Left colon (tissue), 2 donors: ENCODE results near the gene G2E3. TPM values are rescaled to one million over a fixed set of nuclear protein-coding genes. Genes with fewer than 3 reads are reported as not detected.
"Not testable (repeated sequence)": the region's sequence is repeated elsewhere in the genome, so short reads cannot be mapped to it uniquely, and the experiment has no call there.

ENCODE experiments used
- ATAC-seq: fragments of 200-7000 bp; cut with Tn5 transposase; one replicate; pipeline ENCODE4 v1.9.1; 2020; ENCODE audit warnings: mild to moderate bottlenecking, moderate library complexity
- DNase-seq, 2 donors: peaks; one replicate each; pipeline ENCODE4 v3.0.0-alpha.2; 2020
- intact Hi-C, 2 donors: fragments of 100-400 bp; cut with DNase I in 1 of 2; cut with micrococcal nuclease in 1 of 2; formaldehyde crosslinking; loops; one replicate each; pipeline versions ENCODE4 v1.11.2 to v1.14.0; 2022; cut with DNase I, micrococcal nuclease
- total RNA-seq, 2 donors: library from RNA; stranded (reverse); fragmentation: NEBNext Ultra II Directional; extraction: Animal tissue kit (Norgen Biotek cat#: 25700); gene quantifications; one replicate each; pipeline ENCODE4 v1.2.1, GENCODE V29; 2021
- donor health status: DM: no; HTN: no; CAD: no.
- donor health status: DM: yes; HTN: yes; CAD: no.

G2E3 gene
- total RNA-seq, 2 donors from 2014 or later = 12.9 to 14.2 TPM

- intact Hi-C loops = no loop called here
- no peak for ATAC-seq
- no peak for DNase-seq
Measured at GRCh38 chr14:30587141-30587540, 28.2 kb downstream of the G2E3 start.

- ATAC-seq = no peak
- intact Hi-C loops = no loop called here
- no peak for DNase-seq
Measured at GRCh38 chr14:30588873-30589272, 29.9 kb downstream of the G2E3 start.

- intact Hi-C loops = no loop called here
- ATAC-seq (no peak), DNase-seq (no peak)
Measured at GRCh38 chr14:30596935-30597334, 38.0 kb downstream of the G2E3 start.

GRCh38 chr14:30597504-30597903, 38.5 kb downstream of the G2E3 start:
- intact Hi-C loops = no loop called here
- ATAC-seq (no peak), DNase-seq (no peak)

GRCh38 chr14:30600922-30601918, 42.3 kb downstream of the G2E3 start:
- ATAC-seq = no peak
- no peak for DNase-seq
- intact Hi-C loops = no loop called here

GRCh38 chr14:30603402-30603801, 44.4 kb downstream of the G2E3 start:
- no peak for ATAC-seq
- intact Hi-C loops = no loop called here

GRCh38 chr14:30604696-30605095, 45.7 kb downstream of the G2E3 start:
- ATAC-seq, intact Hi-C loops, DNase-seq: not testable (repeated sequence)

More at GRCh38 chr14:30603402-30603801, 44.4 kb downstream of the G2E3 start:
- no peak for DNase-seq

- DNase-seq = no peak
- peak; percentile 35 for ATAC-seq
Measured at GRCh38 chr14:30607156-30607780, 48.3 kb downstream of the G2E3 start.

GRCh38 chr14:30608533-30609006, 49.6 kb downstream of the G2E3 start:
- peak; percentile 79 for ATAC-seq
- DNase-seq = peak; percentile 13 to 30
- intact Hi-C loops = no loop called here

More at GRCh38 chr14:30607156-30607780, 48.3 kb downstream of the G2E3 start:
- intact Hi-C loops = no loop called here

- intact Hi-C loops = no loop called here
- peak; percentile 75 for ATAC-seq
- peak; percentile 57 to 69 for DNase-seq
Measured at GRCh38 chr14:30610787-30611343, 51.9 kb downstream of the G2E3 start.

- intact Hi-C loops = no loop called here
- no peak for DNase-seq
- no peak for ATAC-seq
Measured at GRCh38 chr14:30614155-30614554, 55.2 kb downstream of the G2E3 start.

- no peak for ATAC-seq
- intact Hi-C loops = no loop called here
Measured at GRCh38 chr14:30620178-30620577, 61.2 kb downstream of the G2E3 start.

GRCh38 chr14:30621354-30621939, 62.5 kb downstream of the G2E3 start:
- intact Hi-C loops = no loop called here
- DNase-seq (peak; percentile 36 to 41), ATAC-seq (peak; percentile 48)

More at GRCh38 chr14:30620178-30620577, 61.2 kb downstream of the G2E3 start:
- DNase-seq = no peak

- DNase-seq (peak; percentile 95 to 99), ATAC-seq (peak; percentile 96)
- intact Hi-C loops = no loop called here
Measured at GRCh38 chr14:30621940-30622830, 63.2 kb downstream of the G2E3 start, which contains the start of gene SCFD1. TSS of gene SCFD1 (plus strand) at chr14:30622319. CDS start at chr14:30622339, 20 bp downstream.

- no peak for ATAC-seq
- DNase-seq = no peak
- intact Hi-C loops = no loop called here
Measured at GRCh38 chr14:30623412-30624131, 64.6 kb downstream of the G2E3 start.

- intact Hi-C loops = no loop called here
Measured at GRCh38 chr14:30624132-30624423, 65.1 kb downstream of the G2E3 start.

GRCh38 chr14:30625533-30625932, 66.6 kb downstream of the G2E3 start:
- intact Hi-C loops = no loop called here
- no peak for DNase-seq
- no peak for ATAC-seq

More at GRCh38 chr14:30624132-30624423, 65.1 kb downstream of the G2E3 start:
- no peak for ATAC-seq
- DNase-seq = no peak
